CD14-positive monocyte (primary cell): Measurements from ENCODE around the gene TMED1. TPM values are rescaled to one million over a fixed set of nuclear protein-coding genes. Genes with fewer than 3 reads are reported as not detected.
A peak's percentile ranks its signal among the peaks of the same experiment; 100 is the strongest.

ENCODE experiments used
- DNase-seq, 3 donors: peaks; one replicate each; pipeline ENCODE4 v3.0.0-alpha.2; 2011 to 2022
- H2AFZ ChIP-seq: 2 replicates; pipeline ENCODE4 v1.6.0; 2012; ENCODE audit warnings: mild to moderate bottlenecking, low read depth, low read length, inconsistent platforms; ENCODE audit not compliant: insufficient read depth, poor library complexity, severe bottlenecking
- H3K27ac ChIP-seq, 2 donors: 1 replicate in 1 of 2; 2 replicates in 1 of 2; pipeline ENCODE4 v1.5.1; 2012 to 2013; ENCODE audit warnings: low read length in 2 of 2, control low read depth in 1 of 2, inconsistent platforms in 1 of 2, low read depth in 1 of 2, mild to moderate bottlenecking in 1 of 2
- H3K27me3 ChIP-seq, 2 donors: one replicate each; pipeline versions ENCODE4 v1.6.0 to v1.6.1; 2011 to 2013; ENCODE audit warnings: low read length in 2 of 2; ENCODE audit not compliant: control insufficient read depth in 2 of 2, insufficient read depth in 2 of 2
- H3K36me3 ChIP-seq, 2 donors: replicated peaks in 1 of 2; 1 replicate in 1 of 2; 2 replicates in 1 of 2; pipeline versions ENCODE4 v1.5.1 to v1.6.1; 2012 to 2013; ENCODE audit warnings: low read length in 2 of 2, control low read depth in 1 of 2, inconsistent platforms in 1 of 2, mild to moderate bottlenecking in 1 of 2; ENCODE audit not compliant: insufficient read depth in 2 of 2, control insufficient read depth in 1 of 2
- H3K4me1 ChIP-seq, 2 donors: 1 replicate in 1 of 2; 2 replicates in 1 of 2; pipeline versions ENCODE4 v1.5.1 to v1.6.1; 2012 to 2013; ENCODE audit warnings: low read length in 2 of 2, control low read depth in 1 of 2, inconsistent platforms in 1 of 2, mild to moderate bottlenecking in 1 of 2, moderate library complexity in 1 of 2; ENCODE audit not compliant: insufficient read depth in 2 of 2, control insufficient read depth in 1 of 2
- H3K4me2 ChIP-seq: replicated peaks from 2 replicates; pipeline ENCODE3; 2012; ENCODE audit warnings: low read length, moderate library complexity, mild to moderate bottlenecking; ENCODE audit not compliant: poor library complexity, severe bottlenecking; ENCODE audit errors: extremely low read depth
- H3K4me3 ChIP-seq, 3 experiments: fragments of 200-600 bp in 1 of 3; sonication (generic) in 1 of 3; replicated peaks in 1 of 3; 1 replicate in 2 of 3; 2 replicates in 1 of 3; pipeline ENCODE4 v1.5.1; 2011 to 2013; ENCODE audit warnings: low read length in 3 of 3, mild to moderate bottlenecking in 3 of 3, control low read depth in 2 of 3, low read depth in 2 of 3, inconsistent platforms in 1 of 3, moderate library complexity in 1 of 3
- H3K79me2 ChIP-seq: 2 replicates; pipeline ENCODE4 v1.6.0; 2012; ENCODE audit warnings: mild to moderate bottlenecking, control low read depth, inconsistent platforms, low read length, moderate library complexity; ENCODE audit not compliant: insufficient read depth
- H3K9ac ChIP-seq: 2 replicates; pipeline ENCODE4 v1.6.0; 2017; ENCODE audit warnings: low read length, mild to moderate bottlenecking; ENCODE audit not compliant: insufficient read depth, poor library complexity, severe bottlenecking
- H3K9me3 ChIP-seq, 2 donors: replicated peaks in 1 of 2; 1 replicate in 1 of 2; 2 replicates in 1 of 2; pipeline versions ENCODE4 v1.5.1 to v1.6.1; 2012 to 2013; ENCODE audit warnings: low read length in 2 of 2, control low read depth in 1 of 2; ENCODE audit not compliant: control insufficient read depth in 1 of 2, insufficient read depth in 1 of 2
- H4K20me1 ChIP-seq: 2 replicates; pipeline ENCODE4 v1.6.0; 2012; ENCODE audit warnings: mild to moderate bottlenecking, low read length, control low read depth, moderate library complexity; ENCODE audit not compliant: insufficient read depth
- H3K27ac Mint-ChIP-seq, 7 donors: one replicate each; pipeline ENCODE4 v1.8.0; 2020; ENCODE audit warnings: mild to moderate bottlenecking in 7 of 7, mixed read lengths in 7 of 7, moderate library complexity in 6 of 7, inconsistent platforms in 2 of 7
- H3K27me3 Mint-ChIP-seq, 3 donors: one replicate each; pipeline ENCODE4 v1.8.0; 2021 to 2022; ENCODE audit warnings: low read depth in 3 of 3, mild to moderate bottlenecking in 3 of 3, mixed read lengths in 3 of 3, moderate library complexity in 3 of 3, inconsistent platforms in 1 of 3
- H3K36me3 Mint-ChIP-seq, 2 donors: one replicate each; pipeline ENCODE4 v1.8.0; 2020; ENCODE audit warnings: mixed read lengths in 2 of 2, inconsistent platforms in 1 of 2, mild to moderate bottlenecking in 1 of 2
- H3K4me1 Mint-ChIP-seq: one replicate; pipeline ENCODE4 v1.8.0; 2020; ENCODE audit warnings: mild to moderate bottlenecking, mixed read lengths
- H3K4me3 Mint-ChIP-seq, 2 donors: one replicate each; pipeline ENCODE4 v1.8.0; 2020; ENCODE audit warnings: mild to moderate bottlenecking in 2 of 2, mixed read lengths in 2 of 2, moderate library complexity in 1 of 2
- H3K9me3 Mint-ChIP-seq, 7 donors: one replicate each; pipeline ENCODE4 v1.8.0; 2020 to 2022; ENCODE audit warnings: mixed read lengths in 7 of 7, mild to moderate bottlenecking in 6 of 7, moderate library complexity in 6 of 7, inconsistent platforms in 2 of 7
- CTCF ChIP-seq: fragments of 200-600 bp; IDR thresholded peaks from one replicate; pipeline ENCODE4 v1.8.0; 2022; ENCODE audit warnings: antibody characterized with exemption, mild to moderate bottlenecking
- WGBS: methylation state at CpG from one replicate; pipeline ENCODE4 v1.1.5; 2013; ENCODE audit warnings: missing lambda C conversion rate; ENCODE audit not compliant: insufficient coverage; 5-methylcytosine and 5-hydroxymethylcytosine counted together
- intact Hi-C, 2 donors: fragments of 100-400 bp; cut with micrococcal nuclease; formaldehyde crosslinking; loops; one replicate each; pipeline versions ENCODE4 v1.15.0 to v1.15.1; 2023
- polyA plus RNA-seq, 3 donors: library from polyadenylated mRNA; depleted of rRNA in 1 of 3; unstranded in 2 of 3; stranded (reverse) in 1 of 3; fragments of 300-500 nt in 2 of 3; fragments of >200 nt in 1 of 3; fragmentation: Illumina TruSeq in 2 of 3; gene quantifications; 1 replicate in 2 of 3; 2 replicates in 1 of 3; pipeline ENCODE4 v1.2.3, GENCODE V29; 2012 to 2021

TMED1 gene
- polyA plus RNA-seq, 3 donors: 23.2 to 56.7 (median 51.3) TPM

- Histone ChIP-seq H3K79me2 (peaks cover 82% of the 10 kb centered on the region), H3K4me2 (no peak overlapping the region), H2AFZ (no peak overlapping the region), H3K4me3 (no peak overlapping the region), H3K4me1 (peaks cover 29 to 53% of the 10 kb centered on the region in 2 donors), H3K9ac (no peak overlapping the region), H3K9me3 (no peaks in the 10 kb centered on the region), H4K20me1 (peaks cover 41% of the 10 kb centered on the region), H3K27ac (peak overlapping the region; percentile 19 to 57), H3K27me3 (no peaks in the 10 kb centered on the region), H3K36me3 (peaks cover 44 to 64% of the 10 kb centered on the region in 2 donors)
- intact Hi-C loops: no loop called here
- DNase-seq: no peak
- peaks cover 49% of the 10 kb centered on the region for H3K4me1 Mint-ChIP-seq
- H3K4me3 Mint-ChIP-seq: no peak overlapping the region
- peaks cover 40 to 67% of the 10 kb centered on the region in 2 donors for H3K36me3 Mint-ChIP-seq
- 88% methylated on average over 4 of the region's 7 CpGs for WGBS
- H3K27ac Mint-ChIP-seq: peak overlapping the region in 5 of 7 donors; percentile 26 to 78 (median 60)
- H3K9me3 Mint-ChIP-seq: no peaks in the 10 kb centered on the region
- TF ChIP-seq CTCF: no peak
- H3K27me3 Mint-ChIP-seq: peaks cover 0 to 2% (median 1%) of the 10 kb centered on the region in 3 donors
Measured at GRCh38 chr19:10852098-10852800, 16.2 kb upstream of the TMED1 start.

- Mint-ChIP-seq H3K27me3 (peaks cover 0 to 2% (median 1%) of the 10 kb centered on the region in 3 donors), H3K36me3 (peaks cover 38 to 52% of the 10 kb centered on the region in 2 donors), H3K4me3 (peak overlapping the region in 1 of 2 donors; percentile 37), H3K27ac (peak overlapping the region in 4 of 7 donors; percentile 46 to 77 (median 64)), H3K9me3 (peaks cover 0 to 6% (median 4%) of the 10 kb centered on the region in 7 donors), H3K4me1 (peaks cover 45% of the 10 kb centered on the region)
- no peak for DNase-seq
- TF ChIP-seq CTCF: no peak
- Histone ChIP-seq H3K9me3 (peaks cover 0 to 3% of the 10 kb centered on the region in 2 donors), H3K36me3 (peaks cover 31 to 51% of the 10 kb centered on the region in 2 donors), H3K4me3 (no peak overlapping the region), H3K9ac (no peak overlapping the region), H2AFZ (no peak overlapping the region), H3K79me2 (peaks cover 77% of the 10 kb centered on the region), H3K27ac (peak overlapping the region in 1 of 2 donors; percentile 53), H3K4me1 (peaks cover 29 to 53% of the 10 kb centered on the region in 2 donors), H3K27me3 (no peaks in the 10 kb centered on the region), H4K20me1 (peaks cover 31% of the 10 kb centered on the region), H3K4me2 (no peak overlapping the region)
- WGBS: 100% methylated on average over 3 of the region's 5 CpGs
- intact Hi-C loops: no loop called here
Measured at GRCh38 chr19:10850631-10851030, 14.6 kb upstream of the TMED1 start.
